HG02623 (cell line): Measurements from ENCODE around the gene S1PR5.

ENCODE experiments used
- ATAC-seq: cut with Tn5 transposase; IDR thresholded peaks from one replicate; pipeline ENCODE4 v1.9.1; 2021; ENCODE audit warnings: moderate library complexity; ENCODE audit not compliant: unreplicated experiment

The S1PR5 gene

GRCh38 chr19:10473192-10473591 lies 44.1 kb downstream of the S1PR5 start:
- no peak for ATAC-seq

- no peak for ATAC-seq
Observed at GRCh38 chr19:10471909-10472308, 45.3 kb downstream of the S1PR5 start.

- ATAC-seq: no peak
Observed at GRCh38 chr19:10468133-10468532, 49.1 kb downstream of the S1PR5 start.

- no peak for ATAC-seq
Observed at GRCh38 chr19:10467104-10467706, 50.0 kb downstream of the S1PR5 start.

GRCh38 chr19:10464456-10464855 lies 52.8 kb downstream of the S1PR5 start:
- ATAC-seq: no peak
